C4-2B (cell line): ENCODE measurements around the gene HTR2C.

Source experiments
- ZFX ChIP-seq: fragments of 450-650 bp; IDR thresholded peaks from 2 replicates; pipeline ENCODE4 v1.6.1; 2017
- TF ChIP-seq, protein P1 (sequence below): fragments of 450-650 bp; conservative IDR thresholded peaks from 2 replicates; pipeline ENCODE4 v1.5.1; 2017; ENCODE audit warnings: mild to moderate bottlenecking

DNA sequence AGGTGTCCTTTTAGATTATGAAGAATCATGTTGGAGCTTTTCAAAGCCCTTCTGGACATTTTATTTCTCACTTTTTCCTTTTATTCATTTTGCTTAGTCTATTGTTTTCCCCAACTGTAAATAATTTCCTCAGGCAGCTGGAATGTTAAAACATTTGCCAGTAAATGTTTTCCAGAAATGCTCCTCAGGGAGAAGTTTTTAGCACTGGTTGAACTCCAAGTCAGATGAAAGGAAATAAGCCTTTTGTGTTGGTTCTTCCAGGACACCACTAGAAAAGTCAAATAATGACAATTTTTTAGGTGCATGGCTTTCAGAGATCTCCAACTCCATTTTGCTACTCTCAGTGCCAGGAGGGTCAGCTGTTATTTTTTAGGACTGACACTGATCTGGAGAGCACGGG lies 305.6 kb downstream of the HTR2C start:
- TF ChIP-seq, protein P1, sequence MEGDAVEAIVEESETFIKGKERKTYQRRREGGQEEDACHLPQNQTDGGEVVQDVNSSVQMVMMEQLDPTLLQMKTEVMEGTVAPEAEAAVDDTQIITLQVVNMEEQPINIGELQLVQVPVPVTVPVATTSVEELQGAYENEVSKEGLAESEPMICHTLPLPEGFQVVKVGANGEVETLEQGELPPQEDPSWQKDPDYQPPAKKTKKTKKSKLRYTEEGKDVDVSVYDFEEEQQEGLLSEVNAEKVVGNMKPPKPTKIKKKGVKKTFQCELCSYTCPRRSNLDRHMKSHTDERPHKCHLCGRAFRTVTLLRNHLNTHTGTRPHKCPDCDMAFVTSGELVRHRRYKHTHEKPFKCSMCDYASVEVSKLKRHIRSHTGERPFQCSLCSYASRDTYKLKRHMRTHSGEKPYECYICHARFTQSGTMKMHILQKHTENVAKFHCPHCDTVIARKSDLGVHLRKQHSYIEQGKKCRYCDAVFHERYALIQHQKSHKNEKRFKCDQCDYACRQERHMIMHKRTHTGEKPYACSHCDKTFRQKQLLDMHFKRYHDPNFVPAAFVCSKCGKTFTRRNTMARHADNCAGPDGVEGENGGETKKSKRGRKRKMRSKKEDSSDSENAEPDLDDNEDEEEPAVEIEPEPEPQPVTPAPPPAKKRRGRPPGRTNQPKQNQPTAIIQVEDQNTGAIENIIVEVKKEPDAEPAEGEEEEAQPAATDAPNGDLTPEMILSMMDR, result no peak
- no peak for TF ChIP-seq ZFX
